ENCODE data around the gene ZSWIM3. TPM values are rescaled to one million over a fixed set of nuclear protein-coding genes. Genes with fewer than 3 reads are reported as not detected.

Gene ZSWIM3
- total and polyA plus RNA-seq, 2 of the 13 experiments (the other 11 are each of a cell fraction or from before 2014, with no cell fraction given), result 5.2 to 5.8 TPM

GRCh38 chr20:45863543-45864470, 6.4 kb downstream of the ZSWIM3 start (continued):
- no peak for TF ChIP-seq HINFP (CRISPR knock-in tag; IDR thresholded peaks at IDR 0.05; ENCODE audit: low read depth)
- peak; percentile 15; the same call in 1 of the 2 replicates for TF ChIP-seq KLF12 (CRISPR knock-in tag; IDR thresholded peaks at IDR 0.05; ENCODE audit: borderline replicate concordance)
- TF ChIP-seq HNRNPLL (IDR thresholded peaks at IDR 0.05; ENCODE audit: low read depth, low read length, poor library complexity, severe bottlenecking), result no peak
- no peak for TF ChIP-seq PRMT3 (CRISPR knock-in tag; IDR thresholded peaks at IDR 0.05; ENCODE audit: borderline replicate concordance, low read depth)
- TF ChIP-seq LRRFIP1 (CRISPR knock-in tag; conservative IDR thresholded peaks at IDR 0.05), result no peak
- peak; percentile 16; the same call in 1 of the 2 replicates for TF ChIP-seq ZNF704 (CRISPR knock-in tag; IDR thresholded peaks at IDR 0.05; ENCODE audit: borderline replicate concordance)
- no peak for TF ChIP-seq SP140L (CRISPR knock-in tag; IDR thresholded peaks at IDR 0.05; ENCODE audit: borderline replicate concordance)
- TF ChIP-seq ZNF816 (CRISPR knock-in tag; IDR thresholded peaks at IDR 0.05; ENCODE audit: borderline replicate concordance), result no peak
- peak; percentile 59; the same call in 1 of the 2 replicates for TF ChIP-seq MEF2D (CRISPR knock-in tag; IDR thresholded peaks at IDR 0.05)
- no peak for TF ChIP-seq ZSCAN22 (CRISPR knock-in tag; IDR thresholded peaks at IDR 0.05)
- TF ChIP-seq MYPOP (CRISPR knock-in tag; IDR thresholded peaks at IDR 0.05), result no peak
- no peak for TF ChIP-seq RBM22 (optimal IDR thresholded peaks at IDR 0.05; ENCODE audit: low read length)
- TF ChIP-seq ZNF720 (CRISPR knock-in tag; IDR thresholded peaks at IDR 0.05), result no peak
- TF ChIP-seq MAFK (conservative IDR thresholded peaks at IDR 0.05 in 1 of 2, IDR thresholded peaks at IDR 0.05 in 1 of 2; ENCODE audit: low read length in 2 of 2), result no peak
- no peak for TF ChIP-seq CAMTA2 (CRISPR knock-in tag; IDR thresholded peaks at IDR 0.05; ENCODE audit: borderline replicate concordance)
- TF ChIP-seq ZNF672 (CRISPR knock-in tag; IDR thresholded peaks at IDR 0.05), result no peak
- TF ChIP-seq TARDBP (CRISPR knock-in tag; IDR thresholded peaks at IDR 0.05), result peak; percentile 73; the same call in 1 of the 2 replicates
- TF ChIP-seq FIP1L1 (IDR thresholded peaks at IDR 0.05; ENCODE audit: borderline replicate concordance, insufficient read depth, low read depth, low read length), result no peak
- no peak for TF ChIP-seq ZSCAN25 (CRISPR knock-in tag; IDR thresholded peaks at IDR 0.05)
- TF ChIP-seq MLLT10 (CRISPR knock-in tag; IDR thresholded peaks at IDR 0.05), result no peak
- no peak for TF ChIP-seq MAX (IDR thresholded peaks at IDR 0.05)

All from HepG2 (cell line).